Right lung (tissue), 10 donors: Measurements from ENCODE around the gene BAMBI. TPM values are rescaled to one million over a fixed set of nuclear protein-coding genes. Genes with fewer than 3 reads are reported as not detected.
"Not testable (repeated sequence)": the region's sequence is repeated elsewhere in the genome, so short reads cannot be mapped to it uniquely, and the experiment has no call there.

ENCODE experiments used
- DNase-seq, 2 donors: peaks; one replicate each; pipeline ENCODE4 v3.0.0-alpha.2; 2013
- long read RNA-seq, 8 donors: transcript quantifications; one replicate each; lab custom pipeline, GENCODE V29; 2026
- polyA plus RNA-seq, 5 donors: library from polyadenylated mRNA; unstranded; fragments of 120-200 nt; gene quantifications; one replicate each; pipeline versions ENCODE4 v1.2.1 to v1.2.3, GENCODE V29; 2013; ENCODE audit warnings: inconsistent platforms in 1 of 5, low replicate concordance in 1 of 5; ENCODE audit not compliant: insufficient read length in 5 of 5, insufficient read depth in 1 of 5

Gene BAMBI, protein sequence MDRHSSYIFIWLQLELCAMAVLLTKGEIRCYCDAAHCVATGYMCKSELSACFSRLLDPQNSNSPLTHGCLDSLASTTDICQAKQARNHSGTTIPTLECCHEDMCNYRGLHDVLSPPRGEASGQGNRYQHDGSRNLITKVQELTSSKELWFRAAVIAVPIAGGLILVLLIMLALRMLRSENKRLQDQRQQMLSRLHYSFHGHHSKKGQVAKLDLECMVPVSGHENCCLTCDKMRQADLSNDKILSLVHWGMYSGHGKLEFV
- polyA plus RNA-seq = 100 to 1,000 TPM; 104 to 151 (median 136) TPM
- long read RNA-seq, donor 1, transcript BAMBI-202 (2 exons, 1,884 nt) = minor isoform, 13 of 151 reads
- long read RNA-seq, donor 1, transcript BAMBI-201 (3 exons, 1,877 nt) = major isoform, 122 of 151 reads
- long read RNA-seq, donor 1, partial matches to known transcripts = 11 of 151 reads
- long read RNA-seq, donor 1, other reads (novel, unspliced or antisense) = 5 of 151 reads
- long read RNA-seq, donor 2, transcript BAMBI-201 (3 exons, 1,877 nt) = major isoform, 53 of 60 reads
- long read RNA-seq, donor 2, transcript BAMBI-202 (2 exons, 1,884 nt) = minor isoform, 7 of 60 reads
- long read RNA-seq, donor 2, partial matches to known transcripts = 0 of 60 reads
- long read RNA-seq, donor 2, other reads (novel, unspliced or antisense) = 0 of 60 reads
- long read RNA-seq, donor 3, transcript BAMBI-202 (2 exons, 1,884 nt) = minor isoform, 16 of 124 reads
- long read RNA-seq, donor 3, transcript BAMBI-201 (3 exons, 1,877 nt) = major isoform, 96 of 124 reads
- long read RNA-seq, donor 3, partial matches to known transcripts = 7 of 124 reads
- long read RNA-seq, donor 3, other reads (novel, unspliced or antisense) = 5 of 124 reads
- long read RNA-seq, donor 4, transcript BAMBI-201 (3 exons, 1,877 nt) = major isoform, 45 of 56 reads
- long read RNA-seq, donor 4, partial matches to known transcripts = 9 of 56 reads
- long read RNA-seq, donor 4, other reads (novel, unspliced or antisense) = 0 of 56 reads
- long read RNA-seq, donor 5, transcript BAMBI-202 (2 exons, 1,884 nt) = minor isoform, 22 of 153 reads
- long read RNA-seq, donor 5, transcript BAMBI-201 (3 exons, 1,877 nt) = major isoform, 102 of 153 reads
- long read RNA-seq, donor 5, partial matches to known transcripts = 23 of 153 reads
- long read RNA-seq, donor 5, other reads (novel, unspliced or antisense) = 6 of 153 reads
- long read RNA-seq, donor 6, transcript BAMBI-201 (3 exons, 1,877 nt) = major isoform, 71 of 88 reads
- long read RNA-seq, donor 6, transcript BAMBI-202 (2 exons, 1,884 nt) = minor isoform, 11 of 88 reads
- long read RNA-seq, donor 6, partial matches to known transcripts = 0 of 88 reads
- long read RNA-seq, donor 6, other reads (novel, unspliced or antisense) = 6 of 88 reads
- long read RNA-seq, donor 7, transcript BAMBI-201 (3 exons, 1,877 nt) = major isoform, 91 of 105 reads
- long read RNA-seq, donor 7, transcript BAMBI-202 (2 exons, 1,884 nt) = minor isoform, 9 of 105 reads
- long read RNA-seq, donor 7, partial matches to known transcripts = 0 of 105 reads
- long read RNA-seq, donor 7, other reads (novel, unspliced or antisense) = 5 of 105 reads
- long read RNA-seq, donor 8, transcript BAMBI-201 (3 exons, 1,877 nt) = major isoform, 41 of 68 reads
- long read RNA-seq, donor 8, transcript BAMBI-202 (2 exons, 1,884 nt) = minor isoform, 7 of 68 reads
- long read RNA-seq, donor 8, partial matches to known transcripts = 20 of 68 reads
- long read RNA-seq, donor 8, other reads (novel, unspliced or antisense) = 0 of 68 reads

DNA sequence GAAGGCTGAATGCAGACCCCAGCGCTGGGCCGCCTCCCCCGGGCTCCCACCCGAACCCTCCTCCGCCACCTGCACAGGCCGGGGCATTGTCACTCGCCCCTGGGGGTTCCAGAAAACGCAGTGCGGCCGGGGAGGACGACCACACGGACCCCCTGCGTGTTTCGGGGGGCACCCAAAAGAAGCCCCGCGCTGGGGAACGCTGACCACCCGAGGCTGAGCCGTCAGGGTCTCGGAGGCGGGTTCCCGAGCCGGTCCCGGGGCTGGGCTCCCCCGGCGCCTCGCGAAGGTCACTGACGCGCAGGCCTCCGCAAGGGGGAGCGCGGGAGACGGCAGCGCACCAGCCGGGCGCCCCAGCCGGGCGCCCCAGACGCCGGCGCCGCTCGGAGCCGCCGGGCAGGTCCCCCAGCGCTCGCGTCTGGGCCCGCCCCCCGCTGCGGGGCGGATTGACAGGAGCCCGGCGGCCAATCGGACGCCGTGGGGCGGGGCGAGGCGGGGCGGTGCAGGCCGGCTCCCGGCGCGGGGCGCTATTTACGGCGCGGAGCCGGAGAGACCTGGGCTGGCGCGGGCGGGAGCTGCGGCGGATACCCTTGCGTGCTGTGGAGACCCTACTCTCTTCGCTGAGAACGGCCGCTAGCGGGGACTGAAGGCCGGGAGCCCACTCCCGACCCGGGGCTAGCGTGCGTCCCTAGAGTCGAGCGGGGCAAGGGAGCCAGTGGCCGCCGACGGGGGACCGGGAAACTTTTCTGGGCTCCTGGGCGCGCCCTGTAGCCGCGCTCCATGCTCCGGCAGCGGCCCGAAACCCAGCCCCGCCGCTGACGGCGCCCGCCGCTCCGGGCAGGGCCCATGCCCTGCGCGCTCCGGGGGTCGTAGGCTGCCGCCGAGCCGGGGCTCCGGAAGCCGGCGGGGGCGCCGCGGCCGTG, at the start of gene BAMBI:
BAMBI (plus strand) TSS at position 554 of the 920 bp plus-strand sequence. CDS start 377 bp downstream, outside the sequence.
- peak; percentile 96 for DNase-seq

DNA sequence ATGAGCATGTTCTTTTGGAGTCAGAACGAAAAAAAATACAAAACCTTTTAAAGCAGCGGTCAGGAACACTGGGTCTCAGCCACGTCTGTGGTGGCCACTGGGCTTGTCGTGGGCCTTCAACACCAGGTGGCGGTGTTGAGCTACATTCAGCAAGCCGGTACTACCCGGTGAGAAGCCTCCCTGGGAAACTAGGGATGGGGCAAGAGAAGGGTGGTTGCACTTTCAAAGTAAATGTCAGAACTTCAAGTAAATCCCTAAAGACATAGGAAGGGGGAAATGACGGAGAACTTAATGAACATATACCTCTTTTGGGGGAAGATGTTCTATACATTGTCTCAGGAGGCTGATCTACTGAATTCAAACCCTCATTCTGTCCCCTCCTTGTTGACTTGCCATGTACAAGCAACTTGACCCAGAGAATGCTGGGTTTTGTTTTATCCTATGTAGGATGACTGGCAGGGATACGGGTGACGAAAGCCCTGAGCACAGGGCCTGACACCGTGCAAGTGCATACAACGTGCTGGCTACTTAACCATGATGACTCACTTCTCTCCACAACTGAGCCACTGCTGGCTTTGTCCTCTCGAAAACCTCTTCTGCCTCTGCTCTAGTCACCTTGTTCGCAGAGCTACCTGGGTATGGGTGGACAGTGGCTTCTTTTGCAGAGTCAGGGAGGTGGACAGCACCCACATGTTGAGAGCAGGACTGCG, 49.0 kb upstream of the BAMBI start:
- DNase-seq = peak; percentile 50 to 71

DNA sequence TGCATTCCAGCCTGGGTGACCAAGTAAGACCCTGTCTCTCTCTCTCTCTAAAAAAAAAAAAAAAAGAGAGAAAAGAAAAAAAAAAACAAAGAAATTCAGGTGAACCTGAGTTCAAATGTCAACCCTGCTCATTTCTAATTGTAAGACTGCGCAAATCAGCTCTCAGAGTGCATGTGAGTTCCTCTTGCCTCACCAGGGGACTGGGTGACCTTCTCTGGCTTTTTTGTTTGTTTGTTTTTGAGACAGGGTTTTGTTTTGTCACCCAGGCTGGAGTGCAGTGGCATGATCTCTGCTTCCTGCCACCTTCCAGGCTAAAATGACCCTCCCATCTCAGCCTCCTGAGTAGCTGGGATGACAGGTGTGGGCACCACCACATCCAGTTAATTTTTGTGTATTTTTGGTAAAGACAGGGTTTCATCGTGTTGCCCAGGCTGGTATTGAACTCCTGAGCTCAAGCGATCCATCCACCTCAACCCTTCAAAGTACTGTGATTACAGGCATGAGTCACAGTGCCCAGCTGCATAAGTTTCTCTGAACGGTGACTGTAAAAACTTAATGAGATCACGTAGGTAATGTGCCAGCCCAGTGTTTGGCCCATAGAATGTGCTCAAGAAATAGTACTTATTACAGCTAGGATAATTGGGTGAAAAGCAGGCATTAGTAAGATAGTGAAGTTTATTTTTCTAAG, 45.3 kb upstream of the BAMBI start:
- no peak for DNase-seq

DNA sequence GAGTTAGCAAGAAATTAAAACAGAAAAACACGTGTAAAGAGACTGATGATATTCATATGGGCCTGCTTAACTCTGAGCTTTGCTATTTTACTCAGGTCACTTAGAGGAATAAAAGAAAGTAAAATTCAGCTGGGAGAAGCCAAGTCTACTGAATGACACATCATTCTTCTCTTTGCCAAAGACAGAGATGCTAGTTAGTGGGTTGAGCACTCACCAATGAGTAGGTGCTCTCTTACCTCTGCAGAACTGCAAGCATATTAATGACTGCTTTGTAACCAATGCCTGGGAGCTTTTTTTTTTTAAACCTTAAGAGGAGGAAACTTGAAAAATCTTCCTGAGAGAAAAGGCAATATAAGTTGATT, 44.8 kb upstream of the BAMBI start:
- no peak for DNase-seq

DNA sequence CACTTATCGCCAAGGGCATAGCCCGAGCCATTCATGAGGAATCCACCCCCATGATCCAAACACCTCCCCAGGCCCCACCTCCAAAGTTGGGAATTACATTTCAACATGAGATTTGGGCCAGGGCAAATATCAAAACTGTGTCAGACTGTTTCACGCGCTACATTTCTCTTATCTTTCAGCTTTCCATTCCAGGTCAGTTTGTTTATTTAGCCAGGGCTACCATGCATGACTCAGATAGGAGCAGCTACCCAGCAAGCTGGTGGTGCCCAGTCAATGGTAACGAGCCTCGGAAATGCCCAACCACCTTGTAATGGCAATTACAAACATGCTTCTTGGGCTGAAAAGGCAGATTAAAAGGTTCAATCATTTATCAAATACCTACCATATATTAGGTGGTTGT, 43.6 kb upstream of the BAMBI start:
- DNase-seq = no peak

DNA sequence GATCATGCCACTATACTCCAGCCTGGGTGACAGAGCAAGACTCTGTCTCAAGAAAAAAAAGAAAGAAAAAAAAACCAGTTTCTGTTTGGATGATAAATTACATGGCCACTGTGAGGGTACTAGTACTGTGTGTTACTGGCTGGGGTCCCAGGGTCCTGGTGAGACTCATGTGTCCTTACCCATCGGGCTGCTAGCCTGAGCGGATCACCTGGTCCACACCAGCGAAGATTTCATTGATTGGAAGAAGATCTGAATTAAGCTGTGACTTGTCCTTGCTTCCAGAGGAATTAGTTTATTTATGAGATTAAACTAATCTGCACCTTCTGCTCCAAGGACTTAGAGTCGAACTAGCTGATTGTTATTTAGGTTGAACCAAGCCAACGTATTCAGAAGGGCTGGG, 40.0 kb upstream of the BAMBI start:
- DNase-seq = no peak

DNA sequence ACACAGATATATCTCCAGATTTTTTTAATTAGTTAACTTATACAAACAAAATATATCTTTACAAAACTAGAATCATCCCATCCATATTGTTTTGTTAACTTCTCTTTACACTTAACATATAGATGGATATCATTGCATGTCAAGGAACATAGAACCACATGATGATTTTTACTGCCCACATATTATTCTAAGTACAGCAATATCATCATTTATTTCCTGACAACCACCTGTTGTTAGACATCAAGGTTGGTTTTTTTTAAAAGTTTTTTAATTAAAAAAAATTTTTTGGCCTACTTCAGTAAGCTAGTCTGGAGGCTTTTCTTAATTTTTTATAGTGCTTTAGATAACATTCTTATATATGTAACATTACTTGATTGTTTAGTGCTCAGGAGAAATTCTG, 38.9 kb upstream of the BAMBI start:
- no peak for DNase-seq

DNA sequence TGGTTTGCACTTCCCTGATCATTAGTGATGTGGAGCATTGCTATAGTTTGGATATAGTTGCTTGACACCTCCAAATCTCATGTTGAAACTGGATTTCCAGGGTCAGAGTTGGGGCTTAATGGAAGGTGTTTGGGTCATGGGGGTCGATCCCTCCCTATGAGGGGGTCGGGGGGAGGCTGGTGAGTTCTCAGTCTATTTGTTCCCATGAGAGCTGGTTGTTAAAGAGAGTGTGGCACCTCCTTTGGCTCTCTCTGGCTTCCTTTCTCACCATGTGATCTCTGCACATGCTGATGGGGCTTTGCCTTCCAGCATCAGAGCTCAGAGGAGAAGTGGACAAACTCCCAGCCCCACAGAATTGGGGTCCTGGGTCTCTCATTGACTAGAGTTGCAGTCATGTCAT, 36.8 kb upstream of the BAMBI start:
- DNase-seq = no peak

DNA sequence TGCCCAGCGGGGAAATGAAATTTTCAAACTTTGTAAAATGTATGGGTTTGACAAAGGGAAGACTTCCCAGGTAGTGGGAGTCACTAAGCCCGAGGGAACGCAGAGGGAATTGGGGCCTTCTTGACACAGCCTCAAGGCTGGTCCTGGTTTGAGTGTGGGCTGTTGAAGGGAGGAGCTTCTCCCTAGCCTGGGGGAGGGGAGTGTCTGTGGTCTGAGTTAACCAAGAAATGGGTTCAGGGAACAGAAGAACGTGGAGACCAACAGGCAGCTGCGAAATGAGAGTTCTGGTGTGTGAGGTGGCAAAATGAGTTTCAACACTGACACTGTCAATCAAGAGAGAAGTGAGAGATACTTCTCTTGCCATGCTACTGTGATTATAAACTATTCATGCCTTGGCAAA, 32.7 kb upstream of the BAMBI start:
- DNase-seq = no peak

DNA sequence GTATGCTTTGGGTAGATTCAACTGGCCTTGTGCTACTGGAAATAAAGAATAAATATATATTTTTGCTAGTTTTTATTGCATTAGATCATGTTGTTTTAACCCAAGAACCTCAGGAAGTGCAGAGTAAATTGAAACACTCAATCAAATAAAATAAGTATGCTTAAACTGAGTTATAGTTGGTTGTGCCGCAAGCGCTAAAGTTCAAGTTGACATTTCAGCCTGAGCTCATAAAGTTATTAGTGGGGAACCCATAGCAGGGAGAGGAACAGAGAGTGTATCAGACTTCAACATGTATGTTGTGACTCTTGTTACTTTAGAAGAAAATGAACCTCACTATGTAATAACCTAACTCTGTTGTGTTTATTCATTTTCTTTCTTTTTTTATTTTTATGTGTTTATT, 25.2 kb upstream of the BAMBI start:
- no peak for DNase-seq

DNA sequence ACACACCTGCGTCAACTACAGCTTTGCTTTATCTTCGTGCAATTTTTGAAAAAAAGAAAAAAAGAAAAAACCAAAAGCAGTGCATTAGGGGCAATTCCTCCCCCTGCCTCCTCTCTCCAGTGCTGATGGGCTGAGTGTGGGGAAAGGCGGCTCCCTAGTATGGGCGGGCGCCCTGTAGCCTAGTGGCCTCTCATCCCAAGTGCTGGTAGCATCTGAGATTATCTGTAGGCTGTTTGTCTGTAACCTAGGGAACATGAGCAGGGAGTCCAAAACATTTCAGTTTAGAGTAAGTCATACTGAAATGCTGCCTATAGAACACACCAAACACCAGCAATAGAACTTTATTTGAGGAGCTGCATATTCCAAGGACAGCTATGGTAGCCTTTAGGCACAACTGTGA, 24.6 kb upstream of the BAMBI start:
- DNase-seq = no peak

DNA sequence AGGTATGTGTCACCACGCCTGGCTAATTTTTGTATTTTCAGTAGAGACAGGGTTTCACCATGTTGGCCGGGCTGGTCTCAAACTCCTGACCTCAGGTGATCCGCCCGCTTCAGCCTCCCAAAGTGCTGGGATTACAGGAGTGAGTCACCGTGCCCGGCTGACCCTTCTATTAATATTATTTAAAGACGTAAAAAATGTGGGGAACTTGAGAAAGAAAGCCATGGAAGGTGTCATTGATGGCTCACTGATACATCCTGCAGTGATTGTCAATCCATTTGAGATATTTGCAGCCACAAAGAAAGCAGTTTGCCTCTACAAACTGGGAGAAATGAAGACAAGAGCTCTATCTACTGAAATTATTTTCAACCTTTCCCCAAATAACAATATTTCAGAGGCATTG, 18.5 kb upstream of the BAMBI start:
- DNase-seq = not testable (repeated sequence)

DNA sequence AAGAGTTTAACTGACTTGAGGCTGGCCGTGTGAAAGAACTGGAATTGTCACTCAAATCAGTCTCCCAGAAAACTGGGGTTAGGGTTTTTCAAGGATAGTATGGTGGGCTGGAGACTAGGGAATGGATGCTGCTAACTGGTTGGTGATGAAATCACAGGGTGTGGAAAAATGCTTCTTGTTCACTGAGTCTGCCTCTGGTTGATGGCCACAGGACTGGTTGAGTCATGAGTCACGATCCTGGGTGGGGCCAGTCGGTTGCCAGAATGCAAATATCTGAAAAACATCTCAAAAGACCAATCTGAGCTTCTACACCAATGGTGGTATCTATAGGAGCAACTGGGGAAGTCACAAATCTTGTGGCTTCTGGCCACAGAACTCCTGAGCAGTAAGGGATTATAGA, 16.3 kb upstream of the BAMBI start:
- no peak for DNase-seq

DNA sequence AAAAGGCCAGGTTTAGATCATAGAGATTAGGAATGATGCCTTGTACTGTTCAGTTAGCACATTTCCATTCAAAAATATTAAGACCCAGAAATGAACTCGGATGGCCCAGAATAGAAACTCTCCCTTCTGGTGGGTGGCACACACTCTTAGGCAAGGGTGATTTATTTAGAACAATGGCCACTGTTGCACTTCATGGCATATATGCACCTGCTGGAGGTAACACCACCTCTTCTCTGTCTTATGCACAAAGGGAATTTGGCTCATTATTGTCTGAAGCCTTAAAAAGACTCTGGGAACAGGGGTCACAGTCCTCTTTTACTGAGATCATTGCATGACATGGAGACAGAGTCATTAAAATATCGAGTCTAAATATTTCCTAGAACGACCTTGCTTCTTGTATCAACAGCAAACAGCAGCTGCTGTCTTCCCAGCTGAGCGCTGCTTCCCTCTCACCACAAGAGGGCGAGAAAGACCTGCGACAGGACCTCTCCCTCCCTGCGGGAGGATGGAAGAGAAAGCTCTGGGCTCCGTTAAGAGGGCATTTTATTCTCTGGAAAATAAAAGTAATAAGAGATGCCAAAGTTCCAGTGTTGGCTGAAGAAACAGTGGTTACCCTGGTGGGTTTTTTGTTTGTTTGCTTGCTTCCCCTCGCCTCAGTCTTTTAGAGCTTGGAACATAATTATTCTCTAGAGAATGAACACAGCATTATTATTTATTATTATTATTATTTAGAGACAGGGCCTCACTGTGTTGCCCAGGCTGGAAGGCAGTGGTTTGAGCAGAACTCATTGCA, 13.5 kb upstream of the BAMBI start:
- peak; percentile 77 to 83 for DNase-seq

DNA sequence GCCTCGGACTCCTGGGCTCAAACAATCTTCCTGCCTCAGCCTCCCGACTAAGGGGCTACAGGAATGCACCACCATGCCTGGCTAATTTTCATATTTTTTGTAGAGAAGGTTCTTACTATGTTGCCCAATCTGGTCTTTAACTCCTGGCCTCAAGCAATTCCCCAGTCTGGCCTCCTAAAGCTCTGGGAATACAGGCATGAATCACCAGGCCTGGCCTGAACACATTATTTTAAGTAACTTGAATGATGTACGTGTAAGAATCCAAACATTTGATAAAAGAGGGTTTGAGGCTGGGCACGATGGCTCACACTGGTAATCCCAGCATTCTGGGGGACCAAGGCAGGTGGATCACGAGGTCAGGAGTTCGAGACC, 13.0 kb upstream of the BAMBI start:
- DNase-seq = no peak

DNA sequence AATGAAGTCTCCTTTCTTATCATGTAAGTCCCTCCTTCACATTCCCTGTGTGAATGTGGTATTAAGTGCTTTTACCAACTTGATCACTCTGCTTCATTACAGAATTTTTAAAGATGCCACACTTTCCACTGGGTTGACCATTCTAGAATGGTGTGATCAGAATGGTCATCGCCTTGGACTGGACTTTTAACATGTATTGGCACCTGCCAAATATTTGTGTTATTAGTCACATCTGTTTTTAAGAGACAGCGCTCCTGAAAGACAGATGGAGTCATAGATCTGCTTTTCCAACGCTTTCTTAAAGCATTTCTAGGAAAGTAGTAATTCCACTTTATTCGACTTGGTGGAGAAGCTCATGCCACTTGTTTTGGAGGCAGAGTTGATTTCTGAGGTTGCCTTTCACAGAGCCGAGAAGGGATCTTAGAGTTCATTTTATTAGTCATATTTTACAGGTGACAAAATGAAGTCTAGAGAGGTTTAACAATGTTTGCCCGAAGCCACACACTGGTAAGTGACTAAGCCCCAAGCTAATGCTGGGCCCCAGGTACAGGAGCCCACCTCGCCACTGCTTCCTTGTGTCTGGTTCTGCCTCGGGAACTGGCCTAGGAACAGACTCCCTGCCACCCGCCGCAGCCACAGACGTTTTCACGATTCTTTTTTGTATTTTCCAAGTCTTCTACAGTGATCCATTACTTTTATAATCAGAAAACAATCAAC, 10.4 kb upstream of the BAMBI start:
- no peak for DNase-seq
